Measurements from ENCODE around the gene SREBF2.

The SREBF2 gene

DNA sequence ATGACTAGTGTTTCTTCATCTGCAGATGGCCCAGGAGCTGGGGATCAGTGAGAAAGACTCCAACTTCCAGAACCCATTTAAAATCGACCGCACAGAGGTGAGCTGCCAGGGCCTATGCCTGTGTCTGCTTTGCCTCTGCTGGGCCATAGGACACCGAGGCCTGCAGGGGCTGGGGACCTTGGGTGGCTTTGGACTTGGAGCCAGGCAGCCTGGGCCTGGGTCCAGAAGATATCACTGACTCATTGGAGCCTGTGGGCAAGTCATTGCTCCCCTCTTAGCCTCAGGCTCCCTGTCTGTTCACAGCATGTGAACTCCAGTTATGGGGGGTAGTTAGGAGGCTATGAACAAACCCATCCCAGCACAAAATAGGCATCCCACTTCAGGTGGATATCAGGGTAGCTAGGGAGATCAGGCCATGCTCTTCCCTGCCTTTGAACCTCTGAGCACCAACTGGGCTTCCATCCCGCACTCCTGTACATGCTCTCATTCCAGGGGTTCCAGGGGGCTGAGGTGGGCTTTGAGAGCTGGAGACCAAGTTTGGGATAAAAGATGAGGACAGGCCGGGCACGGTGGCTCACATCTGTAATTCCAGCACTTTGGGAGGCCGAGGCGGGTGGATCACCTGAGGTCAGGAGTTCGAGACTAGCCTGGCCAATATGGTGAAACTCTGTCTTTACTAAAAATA, 19.0 kb upstream of the SREBF2 start:
- no peak for TF ChIP-seq CTCF (conservative IDR thresholded peaks at IDR 0.05; ENCODE audit: low read depth, low read length)
- H3K4me3 ChIP-seq (ENCODE audit: low read length): no peak overlapping the region
- no peak for DNase-seq (ENCODE audit: low read depth)

GRCh38 chr22:41815716-41816115, 17.2 kb upstream of the SREBF2 start:
- no peak for DNase-seq (ENCODE audit: low read depth)
- no peak overlapping the region for H3K4me3 ChIP-seq (ENCODE audit: low read length)
- TF ChIP-seq CTCF (conservative IDR thresholded peaks at IDR 0.05; ENCODE audit: low read depth, low read length): no peak

- no peak for TF ChIP-seq CTCF (conservative IDR thresholded peaks at IDR 0.05; ENCODE audit: low read depth, low read length)
- no peak for DNase-seq (ENCODE audit: low read depth)
- H3K4me3 ChIP-seq (ENCODE audit: low read length): no peak overlapping the region
Observed at GRCh38 chr22:41816241-41816640, 16.7 kb upstream of the SREBF2 start.

- no peak for DNase-seq (ENCODE audit: low read depth)
- no peak for TF ChIP-seq CTCF (conservative IDR thresholded peaks at IDR 0.05; ENCODE audit: low read depth, low read length)
- H3K4me3 ChIP-seq (ENCODE audit: low read length): no peak overlapping the region
Observed at GRCh38 chr22:41816871-41817270, 16.0 kb upstream of the SREBF2 start.

- no peak for DNase-seq (ENCODE audit: low read depth)
- no peak for TF ChIP-seq CTCF (conservative IDR thresholded peaks at IDR 0.05; ENCODE audit: low read depth, low read length)
Observed at GRCh38 chr22:41818011-41818410, 14.9 kb upstream of the SREBF2 start.

DNA sequence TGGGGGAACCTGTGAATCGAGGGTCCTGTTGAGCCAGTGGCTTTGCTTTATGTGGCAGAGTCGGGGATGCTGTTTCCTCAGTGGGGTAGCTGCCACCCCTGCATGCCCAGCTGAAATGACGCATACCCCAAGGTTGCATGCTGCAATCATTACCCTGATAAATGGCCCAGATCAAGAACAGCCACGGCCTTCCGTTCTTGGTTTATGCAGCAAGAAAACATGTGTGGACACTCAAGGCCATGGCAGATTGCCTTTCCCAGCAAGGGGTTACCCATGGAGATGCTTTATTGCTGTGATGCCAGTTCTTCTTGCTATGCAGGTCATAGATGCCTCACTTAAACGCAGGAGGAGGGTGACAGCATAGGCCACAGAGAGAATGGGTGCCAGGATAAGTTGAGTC, 14.3 kb upstream of the SREBF2 start:
- no peak for DNase-seq (ENCODE audit: low read depth)
- TF ChIP-seq CTCF (conservative IDR thresholded peaks at IDR 0.05; ENCODE audit: low read depth, low read length): no peak
- no peak overlapping the region for H3K4me3 ChIP-seq (ENCODE audit: low read length)

More at GRCh38 chr22:41818011-41818410, 14.9 kb upstream of the SREBF2 start:
- H3K4me3 ChIP-seq (ENCODE audit: low read length): no peak overlapping the region

- no peak for TF ChIP-seq CTCF (conservative IDR thresholded peaks at IDR 0.05; ENCODE audit: low read depth, low read length)
- no peak overlapping the region for H3K4me3 ChIP-seq (ENCODE audit: low read length)
- no peak for DNase-seq (ENCODE audit: low read depth)
Observed at GRCh38 chr22:41819257-41819656, 13.6 kb upstream of the SREBF2 start.
